Hematopoietic multipotent progenitor cell treated with erythropoietin and hydrocortisone succinate and interleukin-3 and kit ligand, for 15 days (in vitro differentiated cells): ENCODE data around the gene CERK.
"Not testable (repeated sequence)": the region's sequence is repeated elsewhere in the genome, so short reads cannot be mapped to it uniquely, and the experiment has no call there.

Experiments used
- DNase-seq: peaks from one replicate; pipeline ENCODE4 v3.0.0-alpha.2; 2015; ENCODE audit warnings: low spot score

Gene CERK

DNA sequence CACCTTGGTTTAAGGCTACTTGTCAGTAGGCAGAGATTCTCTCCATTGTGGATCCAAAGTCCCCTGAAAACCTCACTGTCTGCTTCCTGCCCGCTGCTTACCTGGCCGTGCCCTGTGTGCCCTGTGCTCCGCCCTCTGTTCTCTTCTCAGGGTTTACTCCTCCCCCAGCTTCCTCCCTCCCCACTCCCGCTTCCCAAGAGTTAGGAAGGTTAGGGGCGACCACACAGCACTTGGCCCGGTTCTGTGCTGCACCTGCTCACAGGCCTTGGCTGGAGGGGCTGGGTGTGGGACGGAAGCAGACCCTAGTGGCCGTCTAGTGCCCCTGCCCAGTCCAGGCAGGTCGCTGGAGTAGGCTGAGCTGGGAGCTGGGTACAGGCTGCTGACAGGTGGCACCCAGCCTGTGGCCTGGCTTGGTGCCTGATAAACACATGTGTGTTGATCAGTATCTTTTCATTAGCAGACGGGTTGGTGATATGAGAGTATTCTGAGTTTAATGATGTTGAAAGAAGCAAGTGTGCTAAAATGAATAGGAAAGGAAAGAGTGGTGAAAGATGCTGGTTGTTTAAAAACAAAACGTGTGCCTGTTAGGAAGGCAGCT is 77.3 kb downstream of the CERK start:
- peak; percentile 10 for DNase-seq

DNA sequence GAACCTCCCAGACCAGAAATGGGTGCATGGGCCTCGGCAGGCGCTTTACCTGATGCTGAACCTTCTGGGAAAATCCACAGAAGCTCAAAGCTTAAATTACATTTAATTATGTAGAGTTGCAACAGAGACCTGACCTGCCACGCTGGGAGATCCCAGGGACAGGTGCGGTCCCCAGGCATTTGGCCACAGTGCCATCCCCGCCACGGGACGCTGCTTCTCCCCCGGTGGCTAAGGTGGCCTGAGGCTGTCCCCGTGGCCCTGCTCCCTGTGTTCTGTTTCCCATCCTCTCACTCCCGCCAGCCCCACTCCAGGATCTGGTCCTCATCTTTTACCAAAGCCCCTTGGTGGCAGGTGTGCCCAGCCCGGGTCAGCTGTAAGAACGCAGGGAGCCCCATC is 78.3 kb downstream of the CERK start:
- DNase-seq: no peak

DNA sequence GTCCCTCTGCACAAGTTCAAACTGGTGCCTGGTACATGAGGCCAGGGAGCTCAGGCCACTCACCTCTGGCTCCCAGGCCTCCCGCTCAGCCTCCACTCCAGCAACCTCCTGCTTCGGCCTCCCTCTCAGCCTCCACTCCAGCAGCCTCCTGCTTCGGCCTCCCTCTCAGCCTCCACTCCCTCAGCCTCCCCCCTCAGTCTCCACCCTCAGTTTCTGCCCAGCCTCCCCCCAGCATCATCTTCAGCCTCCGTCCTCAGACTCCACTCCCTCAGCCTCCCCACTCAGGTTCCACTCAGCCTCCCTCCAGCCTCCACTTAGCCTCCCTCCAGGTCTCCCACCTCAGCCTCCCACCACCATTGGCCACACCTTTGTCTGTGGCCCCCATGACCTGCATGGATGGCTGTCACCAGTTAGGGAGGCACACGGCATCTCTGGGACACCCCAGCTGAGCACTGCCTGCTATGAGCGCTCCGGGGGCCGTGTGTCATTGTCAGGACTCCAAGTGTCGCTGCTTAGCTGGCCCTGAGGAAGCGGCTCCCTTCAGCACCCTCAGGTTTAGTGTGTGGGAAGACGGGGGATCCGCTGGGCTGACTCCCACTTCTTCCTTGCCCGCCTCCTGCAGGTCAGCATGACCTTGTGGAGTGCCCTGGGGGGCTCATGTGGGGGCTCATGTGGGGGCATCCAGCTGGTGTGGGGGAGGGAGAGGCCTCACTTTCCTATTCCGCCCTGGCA is 78.8 kb downstream of the CERK start:
- DNase-seq: no peak

DNA sequence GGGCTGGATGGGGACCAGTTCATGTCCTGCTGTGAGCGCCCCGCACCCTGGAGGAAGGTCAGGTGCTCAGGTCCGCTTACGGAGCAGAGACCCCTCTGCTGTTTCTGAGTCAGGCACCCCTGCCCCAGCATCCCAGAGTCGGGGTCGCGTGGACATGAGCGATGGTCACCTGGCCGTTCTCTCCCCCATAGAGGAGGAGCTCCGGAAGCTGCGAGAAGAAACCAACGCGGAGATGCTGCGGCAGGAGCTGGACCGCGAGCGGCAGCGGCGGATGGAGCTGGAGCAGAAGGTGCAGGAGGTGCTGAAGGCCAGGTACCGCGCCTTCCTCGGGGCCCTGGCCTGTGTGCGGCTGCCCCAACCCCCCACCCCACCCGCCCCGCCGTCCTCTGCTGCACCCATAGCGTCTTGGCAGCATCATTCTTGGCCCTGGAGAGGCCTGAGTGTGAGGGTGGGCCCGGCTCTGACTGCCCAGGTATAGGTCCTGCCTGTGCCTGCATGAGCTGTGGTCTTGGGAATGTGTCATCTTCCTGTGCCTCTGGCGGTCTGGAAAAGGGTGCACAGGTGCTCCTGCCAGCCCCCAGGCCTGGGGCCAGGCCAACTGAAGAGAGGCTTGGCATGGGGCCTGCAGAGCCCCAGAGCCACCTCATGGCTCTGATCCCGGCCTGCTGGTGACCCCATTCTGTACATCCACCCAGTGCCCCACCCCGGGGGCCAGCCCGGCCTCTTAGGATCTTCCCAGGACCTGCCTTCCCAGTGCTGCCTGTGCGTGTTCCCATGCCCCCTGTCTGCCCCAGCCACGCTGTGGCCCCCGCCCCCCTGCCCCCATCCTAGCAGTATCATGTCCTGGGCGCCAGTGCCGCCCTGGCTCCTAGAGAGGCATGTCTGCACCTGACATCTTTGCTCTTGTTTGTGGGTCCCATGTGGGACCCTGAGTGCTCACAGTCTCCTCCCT is 79.8 kb downstream of the CERK start:
- no peak for DNase-seq

DNA sequence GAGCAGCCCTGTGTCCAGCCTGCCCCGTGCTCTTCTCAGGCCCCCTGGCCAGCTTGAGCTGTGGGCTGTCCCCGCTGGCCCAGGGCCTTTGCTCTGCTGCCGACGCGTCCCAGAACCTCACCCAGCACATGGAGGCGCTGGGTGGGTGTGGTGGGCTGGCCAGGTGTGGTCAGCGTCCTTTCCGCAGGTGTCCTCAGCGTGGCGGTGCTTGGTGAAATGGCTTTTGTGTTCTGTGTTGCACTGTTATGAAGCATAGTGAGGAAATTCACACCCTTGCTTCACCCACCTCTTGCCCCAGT is 80.4 kb downstream of the CERK start:
- no peak for DNase-seq

DNA sequence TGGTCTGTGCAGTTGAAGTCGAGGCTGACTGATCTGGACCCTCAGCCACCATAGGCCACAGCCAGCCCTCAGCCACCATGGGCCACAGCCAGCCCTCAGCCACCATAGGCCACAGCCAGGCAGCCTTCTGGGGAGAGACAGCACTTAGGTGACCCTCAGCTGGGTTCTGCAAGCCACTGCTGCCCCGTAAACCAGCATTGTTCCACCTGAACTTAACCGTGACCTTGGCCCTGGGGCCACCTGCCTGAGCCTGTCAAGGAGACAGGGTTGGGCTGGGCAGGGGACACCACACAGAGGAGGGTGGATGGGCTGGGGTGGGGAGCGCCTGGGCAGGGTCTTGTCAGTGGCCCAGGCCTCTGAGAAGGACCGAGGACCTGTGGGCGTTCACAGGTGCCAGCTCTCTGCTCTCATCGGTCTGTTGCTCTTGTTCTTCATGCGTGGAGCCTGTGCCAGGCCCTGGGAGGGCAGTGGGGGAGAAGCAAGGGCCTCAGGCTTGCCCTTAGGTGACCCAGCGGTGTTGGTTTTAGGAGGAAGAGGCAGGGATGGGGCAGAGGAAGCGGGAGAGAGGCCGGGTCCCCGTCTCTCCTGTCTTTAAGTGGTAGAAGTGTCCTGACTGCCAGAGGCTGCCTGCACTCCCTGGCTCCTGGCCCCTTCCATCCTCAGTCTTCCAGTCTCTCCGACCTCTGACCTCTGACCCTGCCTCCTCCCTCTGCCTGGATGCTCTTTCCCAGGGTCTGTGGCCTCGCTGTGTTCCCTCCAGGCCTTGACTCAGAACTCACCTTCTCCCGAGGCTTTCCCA is 81.0 kb downstream of the CERK start:
- DNase-seq: no peak

DNA sequence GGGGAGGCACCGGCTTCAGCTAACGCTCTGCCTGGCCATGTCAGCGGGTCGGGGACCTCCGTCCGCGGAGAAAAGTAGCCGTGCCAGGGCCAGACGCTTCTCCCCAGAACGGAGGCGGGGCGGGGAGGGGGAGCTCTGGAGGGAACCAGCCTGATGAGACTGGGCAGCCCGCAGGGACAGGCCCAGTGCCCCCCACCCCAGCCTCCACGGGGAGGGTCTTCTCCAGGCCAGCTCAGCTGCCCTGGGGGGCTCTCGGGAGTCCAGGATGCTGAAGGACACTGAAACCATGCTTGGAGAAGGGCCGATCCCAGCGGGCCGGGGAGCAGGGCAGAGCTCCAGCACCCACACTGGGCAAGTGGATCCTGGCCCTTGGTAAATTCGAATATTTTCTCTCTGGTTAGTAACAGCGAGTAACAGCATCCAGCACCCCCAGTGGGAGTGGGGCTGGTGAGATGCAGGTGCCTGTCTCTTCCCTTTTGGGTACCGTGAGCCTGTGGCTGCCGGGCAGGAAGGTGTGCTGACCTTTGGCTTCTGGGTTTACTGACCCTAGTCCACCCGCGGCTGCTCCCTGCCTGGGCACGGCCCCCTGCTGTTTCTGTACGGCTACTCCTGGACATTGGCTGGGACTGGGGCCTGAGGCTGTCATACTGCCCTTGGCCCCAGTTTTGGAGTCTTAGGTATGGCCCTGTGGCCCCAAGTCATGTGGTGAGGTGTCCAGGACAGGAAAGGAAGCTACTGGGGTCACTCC is 82.0 kb downstream of the CERK start:
- DNase-seq: no peak

DNA sequence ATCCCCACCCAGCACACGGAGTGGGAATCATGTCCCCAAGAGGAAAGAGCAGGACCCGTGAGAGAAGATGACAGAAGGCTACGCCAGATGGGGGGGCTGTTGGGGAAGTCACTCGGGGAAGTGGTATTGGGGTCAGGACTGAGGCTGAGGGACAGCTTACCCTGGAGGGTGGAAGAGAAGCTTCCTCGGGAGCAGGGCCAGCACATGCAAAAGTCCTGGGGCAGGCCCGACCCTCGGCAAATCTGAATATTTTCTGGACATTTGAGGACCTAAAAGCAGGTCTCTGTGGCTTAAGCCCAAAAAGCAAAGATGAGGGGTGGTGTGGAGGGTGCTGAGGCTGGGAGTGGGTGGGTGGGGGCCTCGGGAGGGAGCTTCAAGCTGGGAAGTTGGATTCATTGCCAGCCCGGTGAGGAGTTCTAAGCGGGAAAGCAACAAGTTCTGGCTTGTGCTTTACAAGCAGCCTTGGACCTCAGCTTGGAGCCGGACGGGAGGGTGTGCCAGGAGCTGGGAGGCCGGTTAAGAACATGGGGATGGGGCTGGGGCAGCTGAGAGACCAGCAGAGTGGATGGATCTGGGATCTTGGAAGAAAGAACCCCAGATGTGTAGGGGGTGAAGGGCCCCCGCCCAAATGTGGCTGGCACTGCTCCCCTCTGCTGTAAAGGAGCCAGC is 83.0 kb downstream of the CERK start:
- no peak for DNase-seq

DNA sequence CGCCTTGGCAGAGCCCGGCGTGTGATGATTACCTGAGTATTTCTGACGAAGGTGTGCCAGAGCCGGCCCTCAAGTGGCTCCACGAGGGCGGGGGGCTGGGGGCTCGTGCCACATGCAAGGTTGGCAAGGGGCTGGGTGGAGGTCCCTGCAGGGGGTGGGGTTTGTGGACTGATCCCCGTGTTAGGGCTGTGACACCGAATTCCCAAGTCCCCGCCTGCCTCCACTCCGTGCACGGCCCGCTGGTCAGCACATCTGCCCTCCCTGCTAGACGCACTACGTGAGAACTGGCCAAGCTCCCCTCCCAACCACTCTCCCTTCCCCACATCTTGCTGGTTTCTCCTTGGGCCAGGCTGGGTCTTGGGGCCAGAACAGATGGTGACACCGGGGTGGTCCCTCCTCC is 83.6 kb downstream of the CERK start:
- no peak for DNase-seq

DNA sequence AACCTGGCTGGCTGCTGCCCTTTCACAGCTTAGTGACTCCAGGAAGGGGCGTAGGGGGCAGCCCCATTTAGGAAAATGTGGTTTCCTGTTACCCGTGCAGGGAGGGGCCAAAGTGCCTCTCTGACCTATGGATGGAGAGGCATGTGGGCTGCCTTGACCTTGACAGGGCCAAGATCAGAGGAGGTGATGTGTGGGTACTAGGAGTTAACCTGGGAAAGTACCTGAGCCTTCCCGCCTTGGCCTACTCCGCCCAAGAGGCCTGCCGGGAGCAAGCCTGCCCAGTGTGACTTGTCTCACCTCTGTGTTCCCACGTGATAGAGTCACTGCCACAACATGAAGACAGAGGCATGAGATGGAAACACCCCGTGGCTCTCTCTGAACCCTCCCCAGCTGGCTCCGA is 84.5 kb downstream of the CERK start:
- no peak for DNase-seq

DNA sequence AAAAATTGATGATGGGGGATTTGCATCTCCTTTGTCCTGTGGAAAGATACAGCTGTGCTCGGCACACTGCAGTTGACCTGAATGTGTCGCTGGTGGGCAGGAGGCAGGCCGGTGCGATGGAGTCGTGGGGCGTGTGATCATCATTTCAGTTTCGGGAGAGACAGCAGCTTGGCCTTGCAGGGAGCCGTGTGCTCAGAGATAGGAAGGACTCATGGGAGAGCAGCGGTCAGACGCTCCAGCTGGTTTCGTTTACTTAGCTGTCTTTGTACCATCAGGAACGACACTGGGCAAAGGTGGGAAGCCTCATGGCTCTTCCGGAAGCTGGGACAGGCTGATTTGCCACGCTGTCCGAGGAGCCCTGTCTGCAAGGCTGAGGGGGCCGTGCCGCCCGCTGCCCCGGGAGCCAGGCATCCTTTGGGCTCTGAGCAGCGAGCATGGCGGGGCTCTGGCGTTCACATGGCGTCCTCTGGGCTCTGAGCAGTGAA is 85.2 kb downstream of the CERK start:
- DNase-seq: no peak

DNA sequence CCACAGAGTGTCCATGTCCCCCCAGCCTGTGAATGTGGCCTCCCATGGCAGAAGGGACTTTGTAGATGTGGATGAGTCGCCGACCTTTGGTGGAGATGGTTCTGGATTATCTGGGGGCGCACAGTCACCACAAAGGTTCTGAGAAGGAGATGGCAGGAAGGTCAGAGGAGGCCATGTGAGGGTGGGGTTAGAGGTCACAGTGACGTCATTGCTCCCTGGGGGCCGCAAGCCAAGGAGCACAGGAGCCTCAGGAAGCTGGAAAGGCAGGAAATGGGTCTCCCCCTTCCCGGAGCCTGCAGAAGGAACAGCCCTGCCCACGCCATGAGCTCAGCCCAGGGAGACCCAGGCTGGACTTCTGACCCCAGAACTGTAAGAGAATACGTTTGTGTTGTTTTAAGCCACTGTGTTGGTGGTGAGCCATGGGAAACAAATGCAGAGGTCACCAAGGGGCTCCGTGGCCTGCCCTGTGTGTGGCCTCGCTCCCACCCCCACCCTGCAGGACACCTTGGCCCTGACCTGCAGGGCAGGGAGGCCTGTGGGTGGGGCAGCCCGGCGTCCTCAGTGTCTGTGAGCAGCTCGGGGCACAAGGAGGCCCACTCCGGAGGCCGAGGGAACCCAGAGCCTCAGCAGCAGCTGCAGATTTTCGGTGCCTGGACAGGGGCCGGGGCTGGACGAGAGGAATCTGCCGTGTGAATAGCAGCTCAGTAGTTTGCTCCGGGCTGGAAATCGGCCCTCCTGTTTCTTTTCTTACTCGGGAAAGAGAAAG is 85.8 kb downstream of the CERK start:
- no peak for DNase-seq

DNA sequence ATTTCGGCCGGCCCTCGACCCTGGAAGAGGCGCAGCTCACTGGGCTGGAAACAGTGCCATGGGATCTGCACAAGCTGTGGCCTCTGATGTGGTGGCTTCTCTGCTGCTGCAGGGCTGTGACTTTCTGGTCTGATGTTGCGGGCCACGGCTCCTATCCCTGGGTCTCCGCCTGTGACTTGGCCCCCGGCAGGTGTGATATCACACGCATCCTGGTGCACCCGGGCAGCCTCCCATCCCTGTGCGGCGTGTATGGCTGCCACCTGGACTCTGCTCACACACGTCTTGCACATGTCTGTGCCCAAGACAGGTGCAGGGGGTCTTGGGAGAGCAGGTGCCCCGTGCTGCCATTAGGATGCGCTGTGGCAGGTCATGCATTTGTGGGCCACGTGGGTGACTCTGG is 86.7 kb downstream of the CERK start:
- DNase-seq: no peak

DNA sequence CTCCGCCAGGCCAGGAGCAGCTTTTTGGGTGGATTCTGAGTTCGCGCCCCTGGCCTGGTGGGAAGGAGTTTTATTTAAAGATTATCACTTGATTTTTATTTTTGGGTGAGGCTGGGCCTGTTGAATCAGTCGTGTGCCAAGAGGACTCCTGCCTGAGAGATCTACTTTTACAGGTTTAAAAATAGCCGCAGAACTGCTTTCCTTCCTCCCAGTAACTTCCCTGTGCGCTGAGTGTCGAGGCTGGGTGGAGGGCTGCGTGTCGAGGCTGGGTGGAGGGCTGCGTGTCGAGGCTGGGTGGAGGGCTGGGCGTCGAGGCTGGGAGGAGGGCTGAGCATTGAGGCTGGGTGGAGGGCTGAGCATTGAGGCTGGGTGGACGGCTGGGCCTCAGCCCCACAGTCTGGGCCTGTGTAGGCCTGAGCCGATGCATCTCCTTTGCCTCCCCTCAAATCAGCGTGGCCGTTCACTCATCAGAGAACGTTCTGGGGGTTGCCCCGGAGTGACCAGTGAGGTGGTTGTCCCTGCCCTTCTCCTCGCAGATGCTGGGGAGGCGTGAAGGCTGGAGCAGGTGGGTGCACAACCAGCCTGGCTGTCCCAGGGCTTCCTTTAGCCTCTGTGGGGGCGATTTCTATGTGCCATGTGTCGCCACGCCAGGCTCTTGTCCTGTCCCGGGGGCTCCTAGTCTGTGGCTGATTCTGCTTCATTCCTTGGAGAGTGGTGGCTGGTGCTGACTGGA is 87.8 kb downstream of the CERK start:
- DNase-seq: no peak

DNA sequence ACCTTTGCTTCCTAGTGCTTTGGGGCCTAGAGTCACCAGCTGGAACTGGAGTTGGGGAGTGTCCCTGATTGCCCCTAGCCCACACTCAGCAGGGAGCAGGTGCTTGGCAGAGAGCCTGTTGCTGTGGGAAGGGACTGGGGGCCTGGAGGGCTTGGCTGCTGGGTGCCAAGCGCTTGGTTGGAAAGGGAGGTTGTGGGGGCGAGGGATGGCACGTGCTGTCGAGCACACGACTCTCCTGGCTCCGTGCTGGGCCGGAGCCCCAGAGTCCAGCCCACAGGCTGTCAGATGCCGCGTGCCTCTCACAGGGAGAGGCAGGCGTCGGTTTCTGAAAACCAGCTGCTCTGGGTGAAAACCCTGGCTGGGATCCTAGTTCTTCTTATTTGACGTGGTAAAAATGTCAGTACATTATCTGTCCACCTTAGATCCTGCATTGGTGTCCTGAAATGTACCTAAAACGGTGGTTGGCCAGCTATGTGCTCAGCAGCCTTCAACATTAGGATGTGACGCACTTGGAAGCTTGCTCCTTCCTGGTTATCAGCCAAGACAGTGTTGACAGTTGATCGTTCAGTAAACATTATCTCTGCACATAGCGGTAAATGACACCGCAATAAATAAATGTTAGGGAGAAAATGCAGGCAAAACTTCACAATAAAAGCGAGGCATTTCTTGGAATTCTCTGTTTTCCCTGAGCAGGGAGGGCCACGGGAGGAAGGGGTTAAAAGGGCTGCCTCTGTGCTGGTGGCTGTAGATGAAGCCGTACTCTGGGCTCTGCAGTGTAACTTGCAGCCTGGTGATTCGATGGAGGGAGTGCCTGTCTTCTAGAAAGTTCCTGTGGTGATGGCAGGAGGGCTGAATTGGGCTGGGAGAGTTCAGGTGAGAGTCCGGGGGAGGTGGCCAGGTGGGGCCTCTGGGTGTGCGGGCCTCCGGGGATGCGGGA is 88.6 kb downstream of the CERK start:
- DNase-seq: peak; percentile 56

DNA sequence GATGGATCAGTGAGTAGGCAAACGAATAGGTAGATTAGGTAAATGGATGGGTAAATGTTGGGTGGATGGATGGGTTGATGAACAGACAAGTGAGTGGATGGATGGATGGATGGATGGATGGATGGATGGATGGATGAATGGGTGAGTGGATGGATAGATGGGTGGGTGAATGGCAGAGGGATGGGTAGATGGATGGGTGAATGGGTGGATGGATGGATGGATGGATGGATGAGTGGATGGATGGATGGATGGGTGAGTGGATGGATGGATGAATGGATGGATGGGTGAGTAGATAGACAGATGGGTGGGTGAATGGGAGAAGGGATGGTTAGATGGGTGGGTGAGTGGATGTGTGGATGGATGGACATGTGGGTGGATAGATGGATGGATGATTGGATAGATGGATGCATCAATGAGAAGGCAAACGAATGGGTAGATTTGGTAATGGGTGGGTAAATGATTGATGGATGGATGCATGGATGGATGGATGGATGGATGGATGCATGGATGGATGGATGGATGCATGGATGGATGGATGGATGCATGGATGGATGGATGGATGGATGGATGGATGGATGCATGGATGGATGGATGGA is 89.7 kb downstream of the CERK start:
- not testable (repeated sequence) for DNase-seq

DNA sequence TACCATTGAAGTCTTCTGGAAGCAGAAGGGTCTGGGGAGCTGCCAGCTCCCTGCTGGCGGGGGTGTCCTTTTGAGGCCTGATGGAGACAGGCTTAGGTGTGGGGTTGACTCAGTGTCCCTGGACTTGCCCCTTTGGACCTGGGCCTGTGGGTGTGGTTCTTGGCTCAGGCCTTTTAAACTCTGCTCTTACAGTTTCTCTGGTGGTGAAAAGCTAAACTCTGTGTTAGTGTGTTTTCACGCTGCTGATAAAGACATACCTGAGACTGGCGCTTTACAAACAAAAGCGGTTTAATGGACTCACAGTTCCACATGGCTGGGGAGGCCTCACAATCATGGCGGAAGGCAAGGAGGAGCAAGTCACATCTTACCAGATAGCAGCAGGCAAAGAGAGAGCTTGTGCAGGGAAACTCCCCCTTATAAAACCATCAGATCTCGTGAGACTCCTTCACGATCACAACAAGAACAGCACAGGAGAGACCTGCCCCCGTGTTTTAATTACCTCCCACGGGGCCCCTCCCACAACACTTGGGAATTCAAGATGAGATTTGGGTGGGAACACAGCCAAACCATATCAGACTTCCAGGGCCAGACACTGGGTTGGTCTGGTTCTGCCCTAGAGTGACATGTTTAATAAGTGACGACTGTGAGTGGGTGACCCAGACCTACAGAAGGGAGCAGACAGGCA is 91.4 kb downstream of the CERK start:
- no peak for DNase-seq
